ENCODE measurements around the gene FREM1. TPM values are rescaled to one million over a fixed set of nuclear protein-coding genes. Genes with fewer than 3 reads are reported as not detected.

Gene FREM1
- total RNA-seq, 4 donors from 2014 or later, result 1.3 to 5.0 (median 2.2) TPM

GRCh38 chr9:14722391-14723035, 187.7 kb downstream of the FREM1 start, which contains the start of gene CER1:
TSS of gene CER1 (minus strand) at chr9:14722733. CDS start at chr9:14722672, 61 bp downstream.
- TF ChIP-seq CTCF (IDR thresholded peaks at IDR 0.05), result no peak
- ATAC-seq (ENCODE audit: low FRiP score), result no peak
- no peak for DNase-seq (ENCODE audit: low spot score)

GRCh38 chr9:14719231-14719923, 190.9 kb downstream of the FREM1 start:
- DNase-seq (ENCODE audit: low spot score) (no peak), ATAC-seq (ENCODE audit: low FRiP score) (no peak)
- no peak for TF ChIP-seq CTCF (IDR thresholded peaks at IDR 0.05)

- no peak for ATAC-seq (ENCODE audit: low FRiP score)
- DNase-seq (ENCODE audit: low spot score), result no peak
- TF ChIP-seq CTCF (IDR thresholded peaks at IDR 0.05), result no peak
These were observed 195.1 kb downstream of the FREM1 start for GRCh38 chr9:14715102-14715501.

GRCh38 chr9:14713187-14713767, 197.0 kb downstream of the FREM1 start:
- no peak for TF ChIP-seq CTCF (IDR thresholded peaks at IDR 0.05)
- ATAC-seq (ENCODE audit: low FRiP score) (no peak), DNase-seq (ENCODE audit: low spot score) (no peak)

GRCh38 chr9:14710804-14711203, 199.4 kb downstream of the FREM1 start:
- no peak for DNase-seq (ENCODE audit: low spot score)
- no peak for ATAC-seq (ENCODE audit: low FRiP score)
- TF ChIP-seq CTCF (IDR thresholded peaks at IDR 0.05), result no peak

GRCh38 chr9:14706530-14707140, 203.6 kb downstream of the FREM1 start:
- no peak for TF ChIP-seq CTCF (IDR thresholded peaks at IDR 0.05)
- ATAC-seq (ENCODE audit: low FRiP score), result no peak
- DNase-seq (ENCODE audit: low spot score), result no peak
